Lower leg skin (tissue), 4 donors: ENCODE measurements around the gene YPEL4. TPM values are rescaled to one million over a fixed set of nuclear protein-coding genes. Genes with fewer than 3 reads are reported as not detected.

Experiments
- DNase-seq, 2 donors: peaks; one replicate each; pipeline ENCODE4 v3.0.0-alpha.2; 2019; ENCODE audit warnings: low spot score in 2 of 2
- H3K4me3 ChIP-seq: fragments of 200-600 bp; sonication (generic); 2 replicates; pipeline ENCODE4 v1.5.1; 2017; ENCODE audit warnings: mild to moderate bottlenecking, low read depth; ENCODE audit not compliant: poor library complexity, severe bottlenecking
- POLR2A ChIP-seq, 2 donors: fragments of 450-650 bp; IDR thresholded peaks; one replicate each; pipeline ENCODE4 v1.6.1; 2016 to 2017; ENCODE audit warnings: antibody characterized with exemption in 2 of 2, mild to moderate bottlenecking in 1 of 2, moderate library complexity in 1 of 2
- WGBS, 2 donors: methylation state at CpG; one replicate each; pipeline ENCODE4 v1.1.5; 2018; 5-methylcytosine and 5-hydroxymethylcytosine counted together
- intact Hi-C: fragments of 100-400 bp; cut with DNase I; formaldehyde crosslinking; loops from one replicate; pipeline ENCODE4 v1.15.0; 2023; ENCODE audit warnings: low total_unique reads
- microRNA counts, 2 donors: library from miRNA; unstranded; fragments of <30 nt; microRNA quantifications; one replicate each; lab custom pipeline; 2016
- microRNA-seq, 2 donors: library from miRNA; unstranded; fragments of <30 nt; microRNA quantifications; one replicate each; pipeline ENCODE4, GENCODE V29; 2016; ENCODE audit warnings: borderline replicate concordance in 2 of 2, borderline number of aligned reads in 1 of 2
- total RNA-seq, 4 donors: library from RNA; depleted of rRNA; stranded (reverse); fragments of >200 nt; gene quantifications; one replicate each; pipeline ENCODE4 v1.1.0, GENCODE V29; 2016
- TF ChIP-seq, protein P1 (sequence below), 3 donors: fragments of 450-650 bp; IDR thresholded peaks; one replicate each; pipeline ENCODE4 v1.5.1; 2016; ENCODE audit warnings: antibody characterized with exemption in 3 of 3, mild to moderate bottlenecking in 3 of 3, moderate library complexity in 2 of 3

YPEL4 gene
- total RNA-seq, 4 donors from 2014 or later: 0.91 to 4.3 (median 2.9) TPM

GRCh38 chr11:57599381-57599780, 50.3 kb downstream of the YPEL4 start:
- 35 to 48% methylated on average over 2 of the region's 2 CpGs for WGBS, 2 donors
- H3K4me3 ChIP-seq: no peak overlapping the region
- no peak for DNase-seq
- TF ChIP-seq POLR2A (IDR thresholded peaks at IDR 0.05): no peak
- TF ChIP-seq, protein P1, sequence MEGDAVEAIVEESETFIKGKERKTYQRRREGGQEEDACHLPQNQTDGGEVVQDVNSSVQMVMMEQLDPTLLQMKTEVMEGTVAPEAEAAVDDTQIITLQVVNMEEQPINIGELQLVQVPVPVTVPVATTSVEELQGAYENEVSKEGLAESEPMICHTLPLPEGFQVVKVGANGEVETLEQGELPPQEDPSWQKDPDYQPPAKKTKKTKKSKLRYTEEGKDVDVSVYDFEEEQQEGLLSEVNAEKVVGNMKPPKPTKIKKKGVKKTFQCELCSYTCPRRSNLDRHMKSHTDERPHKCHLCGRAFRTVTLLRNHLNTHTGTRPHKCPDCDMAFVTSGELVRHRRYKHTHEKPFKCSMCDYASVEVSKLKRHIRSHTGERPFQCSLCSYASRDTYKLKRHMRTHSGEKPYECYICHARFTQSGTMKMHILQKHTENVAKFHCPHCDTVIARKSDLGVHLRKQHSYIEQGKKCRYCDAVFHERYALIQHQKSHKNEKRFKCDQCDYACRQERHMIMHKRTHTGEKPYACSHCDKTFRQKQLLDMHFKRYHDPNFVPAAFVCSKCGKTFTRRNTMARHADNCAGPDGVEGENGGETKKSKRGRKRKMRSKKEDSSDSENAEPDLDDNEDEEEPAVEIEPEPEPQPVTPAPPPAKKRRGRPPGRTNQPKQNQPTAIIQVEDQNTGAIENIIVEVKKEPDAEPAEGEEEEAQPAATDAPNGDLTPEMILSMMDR (IDR thresholded peaks at IDR 0.05): no peak
- intact Hi-C loops: no loop called here

- 49 to 53% methylated on average over 5 of the region's 5 CpGs for WGBS, 2 donors
- H3K4me3 ChIP-seq: no peak overlapping the region
- intact Hi-C loops: no loop called here
- no peak for TF ChIP-seq POLR2A (IDR thresholded peaks at IDR 0.05)
- TF ChIP-seq, protein P1 (IDR thresholded peaks at IDR 0.05): no peak
- DNase-seq: no peak
Measured at GRCh38 chr11:57598831-57599155, 50.9 kb downstream of the YPEL4 start.

DNA sequence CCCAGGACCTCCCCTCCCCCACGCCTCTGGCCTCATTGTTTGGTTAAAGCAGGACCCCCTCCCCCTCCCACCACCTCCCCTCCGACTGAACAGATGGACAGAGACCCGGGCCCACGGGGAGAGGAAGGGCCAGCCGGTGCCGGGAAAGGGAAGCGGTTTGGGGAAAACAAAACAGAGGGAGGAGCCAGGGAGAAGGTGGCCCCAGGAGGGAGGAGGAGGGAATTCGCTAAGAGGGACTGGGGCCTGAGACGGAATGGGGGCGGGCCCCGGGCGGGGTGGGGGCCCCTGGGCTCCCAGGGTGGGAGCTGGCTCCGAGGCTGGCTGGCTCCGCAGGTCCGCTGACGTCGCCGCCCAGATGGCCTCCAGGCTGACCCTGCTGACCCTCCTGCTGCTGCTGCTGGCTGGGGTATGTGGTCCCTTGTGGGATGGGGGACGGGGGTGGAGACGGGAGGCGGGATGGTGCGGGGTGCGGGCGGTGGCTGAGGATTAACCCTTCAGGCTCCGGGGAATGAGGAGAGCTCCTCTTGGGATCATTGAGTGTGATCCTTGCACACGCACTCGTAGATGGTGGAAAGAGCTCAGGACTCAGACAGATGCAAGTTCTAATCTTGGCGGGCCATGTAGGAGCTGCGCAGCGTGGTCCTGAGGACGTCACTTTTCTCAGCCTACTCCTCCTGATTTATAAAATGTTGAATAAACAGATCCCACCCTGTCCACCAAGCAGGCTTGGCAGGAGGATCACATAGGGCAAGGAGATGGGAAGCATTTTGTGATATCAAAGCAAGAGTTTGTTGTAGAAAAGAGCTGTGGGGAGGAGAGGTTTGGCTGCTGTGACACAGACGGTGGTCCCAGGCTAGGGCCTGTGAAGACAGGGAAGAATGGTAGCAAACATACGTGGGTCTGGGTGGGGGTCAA, 51.5 kb downstream of the YPEL4 start:
- DNase-seq: peak; percentile 73 to 95
- TF ChIP-seq, protein P1 (IDR thresholded peaks at IDR 0.05): no peak
- TF ChIP-seq POLR2A (IDR thresholded peaks at IDR 0.05): no peak
- 3% methylated on average over 28 to 33 of the region's 33 CpGs for WGBS, 2 donors
- intact Hi-C loops: no loop called here
- peak overlapping the region; percentile 30 for H3K4me3 ChIP-seq

- DNase-seq: peak; percentile 74 to 94
Measured at GRCh38 chr11:57597461-57597915, 52.2 kb downstream of the YPEL4 start, which contains the start of gene SERPING1. SERPING1 (plus strand) TSS chr11:57597685; CDS start chr11:57598271, 586 bp downstream.

DNA sequence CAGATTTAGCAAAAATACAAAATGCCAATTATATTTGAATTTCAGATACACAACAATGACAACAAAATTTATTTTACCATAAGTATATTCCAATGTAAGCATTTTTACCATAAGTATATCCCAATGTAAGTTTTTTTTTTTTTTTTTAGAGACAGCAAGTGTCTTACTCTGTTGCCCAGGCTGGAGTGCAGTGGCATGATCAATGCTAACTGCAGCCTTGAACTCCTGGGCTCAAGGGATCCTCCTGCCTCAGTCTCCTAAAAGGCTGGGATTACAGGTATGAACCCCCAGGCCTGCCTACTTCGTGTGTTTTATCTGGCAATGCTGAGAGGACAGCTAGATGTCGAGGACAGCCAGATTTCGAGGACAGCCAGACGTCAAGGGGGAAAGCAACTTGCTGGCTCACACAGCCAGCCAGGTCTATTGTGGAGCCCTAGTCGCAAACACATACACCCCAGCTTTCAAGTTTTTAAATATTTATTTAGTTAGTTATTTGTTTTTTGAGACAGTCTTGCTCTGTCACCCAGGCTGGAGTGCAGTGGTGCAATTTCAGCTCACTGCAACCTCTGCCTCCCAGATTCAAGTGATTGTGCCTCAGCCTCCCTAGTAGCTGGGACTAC, 53.3 kb downstream of the YPEL4 start:
- 82 to 84% methylated on average over 5 of the region's 5 CpGs for WGBS, 2 donors
- TF ChIP-seq, protein P1 (IDR thresholded peaks at IDR 0.05): no peak
- TF ChIP-seq POLR2A (IDR thresholded peaks at IDR 0.05): no peak
- intact Hi-C loops: no loop called here
- H3K4me3 ChIP-seq: no peak overlapping the region
- DNase-seq: no peak

More at GRCh38 chr11:57597461-57597915, 52.2 kb downstream of the YPEL4 start, which contains the start of gene SERPING1:
- 18 to 20% methylated on average over 10 of the region's 10 CpGs for WGBS, 2 donors
- TF ChIP-seq POLR2A (IDR thresholded peaks at IDR 0.05): no peak
- TF ChIP-seq, protein P1 (IDR thresholded peaks at IDR 0.05): no peak
- peak within 1 kb of the TSS; percentile 30 for H3K4me3 ChIP-seq
- intact Hi-C loops: no loop called here

MicroRNA genes within 50 kb of the gene (microRNA counts, 767-probe panel; counts per million panel counts)
- microRNA hsa-miR-130a-3p (lab: Ali Mortazavi, UCI): 10,515 to 11,295 counts per million in 2 donors

Small RNA genes lying within 50 kb of the gene (microRNA-seq; reads per million reads assigned to microRNA genes)
- 6,652 to 7,357 reads per million in 2 donors for gene MIR130A

Other genes starting within 250 kb of the YPEL4 start
- gene SLC43A3, start 222.8 kb downstream of the YPEL4 start, total RNA-seq: 10 to 100 TPM; 12.4 to 66.4 (median 41.1) TPM
- 1 to 10 TPM in 3 of 4 donors, under 1 TPM in 1; 0.55 to 3.6 (median 2.3) TPM for gene RTN4RL2, start 189.4 kb downstream of the YPEL4 start, total RNA-seq
- gene SLC43A1, start 134.2 kb downstream of the YPEL4 start, total RNA-seq: 10 to 100 TPM; 15.9 to 20.2 (median 18.3) TPM
- gene TIMM10, start 119.2 kb downstream of the YPEL4 start, total RNA-seq: 10 to 100 TPM; 24.3 to 53.2 (median 29.4) TPM
- gene SMTNL1, start 112.3 kb downstream of the YPEL4 start, total RNA-seq: not detected
- gene UBE2L6, start 82.2 kb downstream of the YPEL4 start, total RNA-seq: 10 to 100 TPM; 14.5 to 31.0 (median 19.9) TPM
- 100 to 1,000 TPM in 2 of 4 donors, 10 to 100 TPM in 2; 89.4 to 236 (median 103) TPM for gene SERPING1, start 52.2 kb downstream of the YPEL4 start, total RNA-seq
- 10 to 100 TPM; 14.0 to 29.2 (median 17.6) TPM for gene CLP1, start 7.8 kb upstream of the YPEL4 start, total RNA-seq
- 10 to 100 TPM; 72.9 to 99.1 (median 84.5) TPM for gene ZDHHC5, start 18.2 kb upstream of the YPEL4 start, total RNA-seq
- gene MED19, start 62.3 kb upstream of the YPEL4 start, total RNA-seq: 10 to 100 TPM; 19.4 to 25.5 (median 23.0) TPM
- 10 to 100 TPM; 41.8 to 60.4 (median 45.4) TPM for gene TMX2, start 62.7 kb upstream of the YPEL4 start, total RNA-seq
- 100 to 1,000 TPM; 113 to 133 (median 124) TPM for gene SELENOH, start 91.6 kb upstream of the YPEL4 start, total RNA-seq
- not detected for gene BTBD18, start 101.9 kb upstream of the YPEL4 start, total RNA-seq
- 100 to 1,000 TPM; 186 to 243 (median 197) TPM for gene CTNND1, start 111.9 kb upstream of the YPEL4 start, total RNA-seq